Activated CD8-positive, alpha-beta memory T cell treated with anti-CD3 and anti-CD28 coated beads for 48 hours (primary cell): ENCODE data around the gene PHF20.
"Not testable (repeated sequence)": the region's sequence is repeated elsewhere in the genome, so short reads cannot be mapped to it uniquely, and the experiment has no call there.

Experiments
- DNase-seq, 3 experiments: peaks; one replicate each; pipeline ENCODE4 v3.0.0-alpha.2; 2020; ENCODE audit warnings: low read depth in 2 of 3, low spot score in 2 of 3

PHF20 gene

GRCh38 chr20:35776513-35777101, 4.8 kb downstream of the PHF20 start:
- no peak for DNase-seq

DNA sequence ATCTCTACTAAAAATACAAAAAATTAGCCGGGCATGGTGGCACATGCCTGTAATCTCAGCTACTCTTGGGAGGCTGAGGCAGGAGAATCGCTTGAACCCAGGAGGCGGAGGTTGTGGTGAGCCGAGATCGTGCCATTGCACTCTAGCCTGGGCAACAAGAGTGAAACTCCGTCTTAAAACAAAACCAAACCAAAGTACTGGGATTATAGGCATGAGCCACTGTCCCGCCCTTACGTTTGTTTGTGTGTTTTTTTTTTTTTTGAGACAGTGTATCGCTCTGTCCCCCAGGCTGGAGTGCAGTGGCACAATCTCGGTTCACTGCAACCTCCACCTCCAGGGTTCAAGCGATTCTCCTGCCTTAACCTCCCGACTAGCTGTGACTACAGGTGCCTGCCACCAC, 12.0 kb downstream of the PHF20 start:
- not testable (repeated sequence) for DNase-seq

GRCh38 chr20:35785541-35785940, 13.7 kb downstream of the PHF20 start:
- DNase-seq = not testable (repeated sequence)

DNA sequence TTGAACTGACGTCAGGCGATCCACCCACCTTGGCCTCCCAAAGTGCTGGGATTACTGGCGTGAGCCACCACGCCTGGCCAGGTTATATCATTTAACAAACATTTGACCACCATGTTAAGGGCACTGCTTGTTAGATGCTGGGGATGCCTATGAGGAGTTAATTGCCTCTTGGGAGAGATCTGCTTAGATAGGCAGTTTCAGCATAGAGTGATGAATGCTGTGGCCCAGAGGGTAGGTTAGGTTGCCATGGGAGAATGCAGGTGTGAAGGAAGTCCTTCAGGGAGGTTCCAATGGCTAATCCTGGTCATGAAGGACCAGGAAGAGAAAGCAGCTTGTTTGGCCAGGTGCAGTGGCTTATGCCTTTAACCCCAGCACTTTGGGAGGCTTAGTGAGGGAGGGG, 17.0 kb downstream of the PHF20 start:
- DNase-seq = no peak

GRCh38 chr20:35791097-35791496, 19.3 kb downstream of the PHF20 start:
- DNase-seq = no peak

DNA sequence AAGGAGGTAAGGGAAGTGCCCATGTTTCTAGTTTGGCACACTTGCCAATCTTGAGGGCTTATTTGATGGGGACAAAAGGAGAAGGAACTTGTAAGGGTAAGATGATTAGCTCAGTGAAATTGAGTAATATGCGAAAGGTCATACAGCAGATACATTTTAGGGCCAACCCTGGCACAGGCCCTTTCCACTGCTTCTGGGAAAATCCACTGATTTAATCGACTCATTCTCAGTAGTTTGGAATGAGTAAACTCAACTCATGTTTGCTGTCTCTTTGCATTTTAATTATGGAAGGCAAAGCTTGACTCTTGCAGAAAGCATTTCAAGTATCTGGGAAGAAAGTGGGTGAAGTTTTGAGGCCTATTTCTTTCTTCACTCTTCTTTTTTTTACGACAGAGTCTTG, 20.0 kb downstream of the PHF20 start:
- no peak for DNase-seq

DNA sequence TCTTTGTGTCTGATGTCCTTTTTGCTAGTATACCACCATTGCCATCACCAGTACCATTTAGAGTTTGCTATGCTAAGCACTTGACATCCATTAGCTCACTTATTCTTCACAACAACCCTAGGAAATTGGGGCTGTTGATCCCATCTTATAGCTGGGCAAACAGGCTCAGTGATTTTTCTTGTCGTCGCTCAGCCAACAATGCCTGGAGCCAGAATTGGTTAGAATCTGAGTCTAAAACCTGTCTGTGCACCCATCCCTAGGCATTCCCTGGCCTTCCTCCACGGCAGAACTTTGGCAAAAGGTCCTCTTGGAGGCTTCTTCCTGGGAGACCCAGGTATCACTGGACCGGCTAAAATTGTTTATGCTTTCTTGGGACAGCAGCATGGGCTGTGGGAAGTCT, 20.9 kb downstream of the PHF20 start:
- DNase-seq = no peak

DNA sequence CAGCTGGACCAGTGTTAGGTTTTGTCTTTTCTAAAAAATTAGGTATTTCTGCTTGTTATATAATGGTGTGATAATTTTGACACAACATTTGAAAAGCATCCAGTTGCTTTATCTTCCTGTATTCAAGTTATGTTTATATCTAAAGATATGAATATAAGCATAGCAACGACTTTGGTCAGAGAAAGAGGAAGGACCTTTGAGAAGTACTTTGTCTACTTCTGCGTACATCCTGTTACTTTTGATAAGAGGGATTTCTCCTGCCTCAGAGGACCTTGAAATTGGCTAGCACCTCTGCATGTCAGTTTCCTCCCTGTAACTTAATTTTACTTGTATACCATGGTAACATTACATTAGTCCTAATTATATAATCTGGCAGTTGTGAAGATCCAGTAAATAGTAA, 24.8 kb downstream of the PHF20 start:
- DNase-seq = no peak

DNA sequence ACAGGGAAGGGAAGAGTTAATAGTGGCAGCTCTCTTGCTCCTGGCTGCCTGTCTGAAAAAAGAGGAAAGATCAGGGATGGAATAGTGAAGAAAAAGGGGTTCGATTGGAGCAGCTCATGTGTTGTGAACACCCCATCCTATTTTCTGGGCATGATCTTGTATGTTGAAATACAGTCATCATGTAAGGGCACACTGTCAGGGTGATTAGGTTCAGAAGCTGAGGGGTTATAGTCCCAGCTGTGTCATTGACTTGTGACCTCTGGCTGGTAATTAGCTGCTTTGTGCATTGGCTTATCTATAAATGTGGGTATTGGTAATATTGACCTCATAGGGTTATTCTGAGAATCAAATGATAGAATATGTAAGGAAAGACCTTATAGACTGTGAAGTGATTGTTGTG, 30.1 kb downstream of the PHF20 start:
- no peak for DNase-seq

- no peak for DNase-seq
Measured at GRCh38 chr20:35806075-35806474, 34.3 kb downstream of the PHF20 start.

- no peak for DNase-seq
Measured at GRCh38 chr20:35807877-35808276, 36.1 kb downstream of the PHF20 start.

DNA sequence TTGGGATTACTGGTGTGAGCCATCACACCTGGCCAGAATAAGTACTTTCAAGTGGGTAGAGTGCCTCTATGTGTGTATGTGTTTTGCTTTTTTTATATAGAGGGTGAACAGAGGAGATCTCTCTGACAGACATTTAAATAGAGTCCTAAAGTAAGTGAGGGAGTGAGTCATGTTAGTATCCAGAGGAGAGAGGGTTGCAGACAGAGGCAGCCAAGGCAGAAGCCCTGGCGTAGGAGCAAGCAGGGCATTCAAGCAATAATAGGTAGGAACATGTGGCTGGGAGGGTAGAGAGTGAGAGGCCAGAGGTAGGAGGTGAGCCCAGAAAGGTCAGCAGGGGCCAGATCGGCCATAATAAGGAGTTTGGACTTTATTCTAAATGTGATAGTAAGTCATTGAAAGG, 48.9 kb downstream of the PHF20 start:
- no peak for DNase-seq

GRCh38 chr20:35821807-35822242, 50.0 kb downstream of the PHF20 start:
- no peak for DNase-seq

DNA sequence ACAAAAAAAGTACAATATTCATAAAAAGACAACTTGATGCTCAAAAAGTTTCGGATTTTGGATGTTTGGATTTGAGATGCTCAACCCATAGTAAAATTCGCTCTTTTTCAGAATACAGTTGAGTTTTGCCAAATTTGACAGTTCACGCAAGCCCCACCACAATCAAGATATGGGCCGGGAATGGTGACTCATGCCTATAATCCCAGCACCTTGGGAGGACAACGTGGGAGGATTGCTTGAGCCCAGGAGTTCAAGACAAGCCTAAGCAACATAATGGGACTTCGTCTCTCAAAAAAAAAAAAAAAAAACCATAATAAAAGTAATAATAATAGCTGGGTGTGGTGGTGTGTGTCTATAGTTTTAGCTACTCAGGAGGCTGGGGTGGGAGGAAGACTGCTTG, 51.3 kb downstream of the PHF20 start:
- no peak for DNase-seq

GRCh38 chr20:35823937-35824336, 52.1 kb downstream of the PHF20 start:
- DNase-seq = no peak

DNA sequence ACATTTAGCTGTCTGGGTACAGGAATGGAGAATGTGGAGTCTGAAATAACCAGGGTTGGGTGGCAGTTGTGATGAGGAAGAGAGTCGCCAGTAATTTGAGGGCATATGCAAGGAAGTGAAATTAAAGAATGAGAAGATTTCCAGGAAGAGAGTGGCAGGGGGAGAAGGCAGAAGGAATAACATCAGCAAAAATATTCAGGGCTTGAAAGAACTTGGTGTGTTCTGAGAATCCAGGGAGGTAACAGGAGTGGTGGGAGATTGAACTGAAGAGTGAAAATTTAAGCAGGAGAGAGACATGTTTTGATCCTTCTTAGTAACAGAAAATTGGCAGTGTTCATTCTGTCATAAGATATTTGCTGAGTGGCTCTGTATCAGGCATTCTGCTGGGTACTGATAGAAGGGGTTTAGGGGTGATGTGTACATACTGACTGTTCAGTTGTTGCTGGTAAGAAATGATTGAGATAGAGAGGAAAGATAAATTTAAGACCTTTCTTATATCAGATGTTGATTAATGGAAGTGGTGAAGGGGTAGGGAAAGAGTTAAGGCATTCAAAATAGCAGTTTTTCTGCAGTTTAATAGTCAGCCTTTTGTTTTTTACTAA, 54.7 kb downstream of the PHF20 start:
- DNase-seq = no peak

- DNase-seq = no peak
Measured at GRCh38 chr20:35828434-35828833, 56.6 kb downstream of the PHF20 start.

GRCh38 chr20:35828916-35829315, 57.1 kb downstream of the PHF20 start:
- no peak for DNase-seq

- DNase-seq = no peak
Measured at GRCh38 chr20:35830264-35830663, 58.4 kb downstream of the PHF20 start.

- DNase-seq = no peak
Measured at GRCh38 chr20:35831029-35831428, 59.2 kb downstream of the PHF20 start.

- DNase-seq = no peak
Measured at GRCh38 chr20:35831971-35832370, 60.2 kb downstream of the PHF20 start.

GRCh38 chr20:35833241-35833640, 61.4 kb downstream of the PHF20 start:
- DNase-seq = no peak

GRCh38 chr20:35837577-35838195, 65.9 kb downstream of the PHF20 start:
- no peak for DNase-seq
